Keratinocyte (primary cell): ENCODE results near the gene GAN. TPM values are rescaled to one million over a fixed set of nuclear protein-coding genes. Genes with fewer than 3 reads are reported as not detected.

Source experiments
- DNase-seq: peaks from one replicate; pipeline ENCODE4 v3.0.0-alpha.2; 2011; ENCODE audit warnings: low read depth, missing footprints, low spot score
- FAIRE-seq: peaks from 2 replicates; lab custom pipeline; 2011; peaks lifted over from hg19 to GRCh38; lab: Jason Lieb, UNC
- H2AFZ ChIP-seq: 2 replicates; pipeline ENCODE4 v1.6.0; 2012; ENCODE audit warnings: low read length, control low read depth, inconsistent platforms; ENCODE audit not compliant: control insufficient read depth
- H3K27ac ChIP-seq: 2 replicates; pipeline ENCODE4 v1.5.1; 2011; ENCODE audit warnings: low read length; ENCODE audit not compliant: control insufficient read depth, insufficient read depth
- H3K27me3 ChIP-seq: 3 replicates; pipeline ENCODE4 v1.6.0; 2011; ENCODE audit warnings: low read length; ENCODE audit not compliant: control insufficient read depth, insufficient read depth; ENCODE audit errors: extremely low read depth
- H3K36me3 ChIP-seq, 2 experiments: 2 replicates in 1 of 2; 3 replicates in 1 of 2; pipeline ENCODE4 v1.5.1; 2011; ENCODE audit warnings: low read length in 2 of 2, mild to moderate bottlenecking in 1 of 2; ENCODE audit not compliant: control insufficient read depth in 2 of 2, insufficient read depth in 2 of 2; ENCODE audit errors: extremely low read depth in 1 of 2
- H3K4me1 ChIP-seq: 3 replicates; pipeline ENCODE4 v1.5.1; 2011; ENCODE audit warnings: low read length; ENCODE audit not compliant: control insufficient read depth, insufficient read depth; ENCODE audit errors: extremely low read depth
- H3K4me2 ChIP-seq: 3 replicates; pipeline ENCODE4 v1.6.0; 2011; ENCODE audit warnings: low read depth, low read length; ENCODE audit not compliant: control insufficient read depth, insufficient read depth; ENCODE audit errors: extremely low read depth
- H3K4me3 ChIP-seq, 3 experiments: fragments of 200-600 bp in 1 of 3; sonication (generic) in 1 of 3; 2 replicates in 2 of 3; 3 replicates in 1 of 3; pipeline ENCODE4 v1.5.1; 2011 to 2016; ENCODE audit warnings: low read length in 3 of 3, mild to moderate bottlenecking in 3 of 3, control low read depth in 2 of 3, inconsistent platforms in 1 of 3, low read depth in 1 of 3, mixed read lengths in 1 of 3, mixed run types in 1 of 3, moderate library complexity in 1 of 3; ENCODE audit not compliant: control insufficient read depth in 2 of 3, insufficient read depth in 2 of 3; ENCODE audit errors: extremely low read depth in 1 of 3
- H3K79me2 ChIP-seq: 2 replicates; pipeline ENCODE4 v1.6.0; 2012; ENCODE audit warnings: low read length; ENCODE audit not compliant: control insufficient read depth, insufficient read depth
- H3K9ac ChIP-seq: 3 replicates; pipeline ENCODE4 v1.6.0; 2011; ENCODE audit warnings: low read length; ENCODE audit not compliant: control insufficient read depth, insufficient read depth; ENCODE audit errors: extremely low read depth
- H3K9me1 ChIP-seq: 3 replicates; pipeline ENCODE4 v1.6.0; 2011; ENCODE audit warnings: low read length; ENCODE audit not compliant: control insufficient read depth, insufficient read depth; ENCODE audit errors: extremely low read depth
- H3K9me3 ChIP-seq: 2 replicates; pipeline ENCODE4 v1.5.1; 2012; ENCODE audit warnings: low read depth, low read length; ENCODE audit not compliant: control insufficient read depth
- H4K20me1 ChIP-seq: 3 replicates; pipeline ENCODE4 v1.6.0; 2011; ENCODE audit warnings: low read length; ENCODE audit not compliant: control insufficient read depth, insufficient read depth; ENCODE audit errors: extremely low read depth
- EZH2 ChIP-seq: IDR thresholded peaks from one replicate; pipeline ENCODE4 v1.6.1; 2012; ENCODE audit warnings: inconsistent platforms, mild to moderate bottlenecking, low read length, moderate library complexity
- dilution Hi-C: fragments of 300-500 bp; cut with MboI; formaldehyde crosslinking; loops from one replicate; pipeline ENCODE4 v1.7.0; 2020; ENCODE audit warnings: low sequenced_read_pairs; ENCODE audit not compliant: extremely low pct_ligation_motif_present
- polyA plus RNA-seq, 5 experiments: library from polyadenylated mRNA; depleted of rRNA in 3 of 5; stranded (reverse) in 3 of 5; stranded (forward) in 1 of 5; unstranded in 1 of 5; fragments of >200 nt; gene quantifications; 1 replicate in 1 of 5; 2 replicates in 3 of 5; 3 replicates in 1 of 5; pipeline versions ENCODE4 v1.2.1 to v1.2.3, GENCODE V29; 2011 to 2012; ENCODE audit warnings: missing spikeins in 2 of 5, low read depth in 1 of 5, low replicate concordance in 1 of 5
- TF ChIP-seq, protein P1 (sequence below), 3 experiments: IDR thresholded peaks in 1 of 3; conservative IDR thresholded peaks in 1 of 3; optimal IDR thresholded peaks in 1 of 3; 2 replicates in 2 of 3; 3 replicates in 1 of 3; pipeline versions ENCODE3 to v1.5.1; 2011; ENCODE audit warnings: low read length in 3 of 3, mild to moderate bottlenecking in 3 of 3, moderate library complexity in 2 of 3, control low read depth in 1 of 3, inconsistent platforms in 1 of 3; ENCODE audit not compliant: insufficient read depth in 2 of 3; ENCODE audit errors: extremely low read depth in 1 of 3

GAN gene
- polyA plus RNA-seq, 1 donor (not counting 4 experiments of a cell fraction or from before 2014, with no cell fraction given) = 6.5 TPM

DNA sequence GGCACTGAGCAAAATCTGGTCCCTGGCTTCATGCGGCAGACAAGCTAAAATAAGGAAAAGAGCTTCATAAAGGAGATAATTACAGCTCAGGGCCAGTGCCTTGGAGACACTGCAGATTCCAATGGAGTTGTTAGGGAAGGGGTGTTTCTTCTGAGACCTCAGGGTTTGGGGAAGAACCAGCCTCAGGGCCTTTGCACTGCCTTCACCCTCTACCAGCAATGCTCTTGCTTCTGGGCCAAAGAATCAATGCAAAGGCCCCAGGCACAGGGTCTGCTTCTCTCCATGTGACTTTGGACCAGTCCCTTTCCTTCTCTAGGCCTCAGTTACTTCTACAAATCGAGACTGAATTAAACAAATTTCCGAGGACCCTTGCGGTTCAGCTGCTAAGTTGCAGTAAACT, 36.2 kb upstream of the GAN start:
- no peak overlapping the region for H3K4me2 ChIP-seq
- no peak overlapping the region for H3K27ac ChIP-seq
- peaks cover 7% of the 10 kb centered on the region for H3K4me1 ChIP-seq
- TF ChIP-seq, protein P1, sequence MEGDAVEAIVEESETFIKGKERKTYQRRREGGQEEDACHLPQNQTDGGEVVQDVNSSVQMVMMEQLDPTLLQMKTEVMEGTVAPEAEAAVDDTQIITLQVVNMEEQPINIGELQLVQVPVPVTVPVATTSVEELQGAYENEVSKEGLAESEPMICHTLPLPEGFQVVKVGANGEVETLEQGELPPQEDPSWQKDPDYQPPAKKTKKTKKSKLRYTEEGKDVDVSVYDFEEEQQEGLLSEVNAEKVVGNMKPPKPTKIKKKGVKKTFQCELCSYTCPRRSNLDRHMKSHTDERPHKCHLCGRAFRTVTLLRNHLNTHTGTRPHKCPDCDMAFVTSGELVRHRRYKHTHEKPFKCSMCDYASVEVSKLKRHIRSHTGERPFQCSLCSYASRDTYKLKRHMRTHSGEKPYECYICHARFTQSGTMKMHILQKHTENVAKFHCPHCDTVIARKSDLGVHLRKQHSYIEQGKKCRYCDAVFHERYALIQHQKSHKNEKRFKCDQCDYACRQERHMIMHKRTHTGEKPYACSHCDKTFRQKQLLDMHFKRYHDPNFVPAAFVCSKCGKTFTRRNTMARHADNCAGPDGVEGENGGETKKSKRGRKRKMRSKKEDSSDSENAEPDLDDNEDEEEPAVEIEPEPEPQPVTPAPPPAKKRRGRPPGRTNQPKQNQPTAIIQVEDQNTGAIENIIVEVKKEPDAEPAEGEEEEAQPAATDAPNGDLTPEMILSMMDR (optimal IDR thresholded peaks at IDR 0.05 in 1 of 3, IDR thresholded peaks at IDR 0.05 in 1 of 3, conservative IDR thresholded peaks at IDR 0.05 in 1 of 3; ENCODE audit: extremely low read depth in 1 of 3, insufficient read depth in 2 of 3, low read length in 3 of 3) = no peak
- TF ChIP-seq EZH2 = no peak
- no peaks in the 10 kb centered on the region for H3K9me1 ChIP-seq
- DNase-seq (no peak), FAIRE-seq (no peak)
- no peaks in the 10 kb centered on the region for H3K27me3 ChIP-seq
- no peak overlapping the region for H2AFZ ChIP-seq
- H3K36me3 ChIP-seq = no peaks in the 10 kb centered on the region
- no peak overlapping the region for H3K4me3 ChIP-seq
- H4K20me1 ChIP-seq = no peaks in the 10 kb centered on the region
- no peaks in the 10 kb centered on the region for H3K9me3 ChIP-seq
- H3K79me2 ChIP-seq = no peaks in the 10 kb centered on the region
- dilution Hi-C loops = no loop called here
- no peak overlapping the region for H3K9ac ChIP-seq

DNA sequence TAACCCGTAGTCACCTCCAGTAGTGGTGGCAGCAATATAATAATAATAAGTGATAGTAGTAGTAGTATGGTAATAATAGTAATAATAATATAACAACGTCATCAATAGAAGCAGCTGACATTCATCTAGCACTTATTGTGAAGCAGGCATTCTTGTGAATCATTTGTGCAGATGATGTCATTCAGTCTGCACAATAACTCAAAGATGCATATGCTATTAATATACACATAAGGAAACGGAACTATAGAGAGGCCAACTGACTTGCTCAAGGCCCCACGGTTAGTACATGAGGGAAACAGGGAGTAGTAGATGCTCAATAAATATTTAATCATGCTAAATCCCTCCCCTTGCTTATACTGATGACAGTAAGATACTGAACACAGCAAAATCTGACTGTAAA, 35.4 kb upstream of the GAN start:
- Histone ChIP-seq H3K36me3 (no peaks in the 10 kb centered on the region), H2AFZ (no peak overlapping the region), H3K9ac (no peak overlapping the region), H3K27me3 (no peaks in the 10 kb centered on the region), H3K4me1 (peaks cover 7% of the 10 kb centered on the region), H3K79me2 (no peaks in the 10 kb centered on the region), H4K20me1 (no peaks in the 10 kb centered on the region), H3K9me3 (no peaks in the 10 kb centered on the region), H3K27ac (no peak overlapping the region), H3K4me2 (no peak overlapping the region), H3K4me3 (no peak overlapping the region), H3K9me1 (no peaks in the 10 kb centered on the region)
- FAIRE-seq (no peak), DNase-seq (no peak)
- TF ChIP-seq, protein P1 (optimal IDR thresholded peaks at IDR 0.05 in 1 of 3, IDR thresholded peaks at IDR 0.05 in 1 of 3, conservative IDR thresholded peaks at IDR 0.05 in 1 of 3; ENCODE audit: extremely low read depth in 1 of 3, insufficient read depth in 2 of 3, low read length in 3 of 3) = no peak
- no peak for TF ChIP-seq EZH2
- dilution Hi-C loops = no loop called here
